Measurements from ENCODE around the gene MACROH2A2. TPM values are rescaled to one million over a fixed set of nuclear protein-coding genes. Genes with fewer than 3 reads are reported as not detected.

MACROH2A2 gene
- total and polyA plus RNA-seq, 2 donors from 2014 or later = 16.8 to 21.7 TPM

DNA sequence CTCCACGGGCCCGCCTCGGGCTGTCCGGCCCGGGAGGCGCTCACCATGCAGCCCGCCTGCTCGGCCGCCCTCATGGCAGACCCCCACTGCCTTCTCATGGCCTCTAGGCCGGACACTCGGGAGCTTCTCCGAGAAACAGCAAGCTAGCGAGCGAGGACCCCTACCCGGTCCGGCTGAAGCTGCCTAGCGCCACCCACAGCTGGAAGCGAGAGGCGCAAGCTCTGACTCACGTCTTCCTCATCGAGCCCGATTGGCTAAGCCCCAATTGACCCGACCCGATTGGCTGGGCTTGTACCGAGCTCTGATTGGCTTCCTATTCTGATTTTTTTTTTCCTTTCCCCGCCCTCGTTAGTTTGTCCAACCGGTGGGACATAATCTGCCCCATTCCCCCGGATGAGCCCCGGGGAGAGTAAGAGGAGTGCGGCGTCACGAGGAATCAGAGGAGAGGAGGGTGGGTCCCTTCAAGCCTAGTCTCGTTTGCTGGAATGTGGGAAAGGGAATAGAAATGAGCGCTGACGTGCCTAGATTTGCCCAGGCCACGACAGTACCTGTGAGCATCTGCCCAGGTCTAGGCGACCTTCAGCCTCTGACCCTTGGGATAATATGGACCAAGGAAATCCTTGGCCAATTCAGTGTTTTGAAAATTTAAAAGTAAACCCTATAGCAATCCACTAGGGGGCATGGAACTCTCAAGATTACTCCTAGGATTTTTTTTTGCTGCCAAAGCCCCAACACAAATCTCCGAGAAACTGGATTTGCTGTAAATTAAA, 94.0 kb downstream of the MACROH2A2 start, which contains the start of gene TYSND1:
TSS of gene TYSND1 (minus strand) at position 212 of the 770 bp plus-strand sequence. CDS start at position 98, 114 bp downstream.
- intact Hi-C loops (cut with DNase I) = no loop called here
- DNase-seq (peak; percentile 99), FAIRE-seq (peak; percentile 95)
- Histone ChIP-seq H3K4me1 (ENCODE audit: control insufficient read depth in 2 of 3, insufficient read depth in 2 of 3, low read depth in 1 of 3, low read length in 3 of 3) (peaks cover 0 to 9% (median 5%) of the 10 kb centered on the region in 3 donors), H3K27me3 (ENCODE audit: control insufficient read depth, insufficient read depth, low read length) (no peaks in the 10 kb centered on the region), H3K9me3 (ENCODE audit: control insufficient read depth in 2 of 3, insufficient read depth in 1 of 3, low read length in 3 of 3) (no peaks in the 10 kb centered on the region), H3K27ac (ENCODE audit: low read depth in 2 of 2, low read length in 2 of 2) (peak within 1 kb of the TSS; percentile 91 to 94), H3K36me3 (ENCODE audit: control insufficient read depth in 2 of 3, insufficient read depth in 3 of 3, low read length in 3 of 3) (peaks cover 0 to 19% (median 8%) of the 10 kb centered on the region in 3 donors), H3K9ac (ENCODE audit: low read length in 3 of 3) (peak within 1 kb of the TSS; percentile 48 to 80 (median 61)), H3K4me3 (ENCODE audit: low read length in 3 of 3) (peak within 1 kb of the TSS; percentile 68 to 82 (median 74))
- TF ChIP-seq, protein P1, sequence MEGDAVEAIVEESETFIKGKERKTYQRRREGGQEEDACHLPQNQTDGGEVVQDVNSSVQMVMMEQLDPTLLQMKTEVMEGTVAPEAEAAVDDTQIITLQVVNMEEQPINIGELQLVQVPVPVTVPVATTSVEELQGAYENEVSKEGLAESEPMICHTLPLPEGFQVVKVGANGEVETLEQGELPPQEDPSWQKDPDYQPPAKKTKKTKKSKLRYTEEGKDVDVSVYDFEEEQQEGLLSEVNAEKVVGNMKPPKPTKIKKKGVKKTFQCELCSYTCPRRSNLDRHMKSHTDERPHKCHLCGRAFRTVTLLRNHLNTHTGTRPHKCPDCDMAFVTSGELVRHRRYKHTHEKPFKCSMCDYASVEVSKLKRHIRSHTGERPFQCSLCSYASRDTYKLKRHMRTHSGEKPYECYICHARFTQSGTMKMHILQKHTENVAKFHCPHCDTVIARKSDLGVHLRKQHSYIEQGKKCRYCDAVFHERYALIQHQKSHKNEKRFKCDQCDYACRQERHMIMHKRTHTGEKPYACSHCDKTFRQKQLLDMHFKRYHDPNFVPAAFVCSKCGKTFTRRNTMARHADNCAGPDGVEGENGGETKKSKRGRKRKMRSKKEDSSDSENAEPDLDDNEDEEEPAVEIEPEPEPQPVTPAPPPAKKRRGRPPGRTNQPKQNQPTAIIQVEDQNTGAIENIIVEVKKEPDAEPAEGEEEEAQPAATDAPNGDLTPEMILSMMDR (IDR thresholded peaks at IDR 0.05; ENCODE audit: borderline replicate concordance, extremely low read depth, insufficient read depth) = peak; percentile 81

DNA sequence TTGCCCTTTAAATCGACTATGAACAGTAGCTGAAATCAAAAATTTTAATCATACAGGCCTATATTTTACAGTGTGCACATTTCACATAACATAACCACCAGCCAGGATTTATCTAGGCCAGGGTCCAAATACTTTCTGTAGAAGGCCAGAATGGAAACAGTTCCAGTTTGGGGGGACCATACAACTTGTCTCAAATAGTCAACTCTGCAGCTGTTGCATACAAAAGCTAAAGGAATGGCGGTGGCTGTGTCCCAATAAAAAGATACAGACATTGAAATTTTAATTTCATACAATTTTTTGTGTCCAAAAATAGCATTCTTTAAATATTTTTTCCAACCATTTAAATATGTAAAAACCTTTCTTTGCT, 94.6 kb downstream of the MACROH2A2 start:
- DNase-seq = peak in 1 of 5 donors; percentile 28
- H3K4me1 ChIP-seq (ENCODE audit: control insufficient read depth in 2 of 3, insufficient read depth in 2 of 3, low read depth in 1 of 3, low read length in 3 of 3) = peaks cover 0 to 9% (median 5%) of the 10 kb centered on the region in 3 donors
- FAIRE-seq = no peak
- H3K4me3 ChIP-seq (ENCODE audit: low read length in 3 of 3) = peak overlapping the region in 1 of 3 donors; percentile 68
- no peaks in the 10 kb centered on the region for H3K9me3 ChIP-seq (ENCODE audit: control insufficient read depth in 2 of 3, insufficient read depth in 1 of 3, low read length in 3 of 3)
- peak overlapping the region in 2 of 3 donors; percentile 39 to 71 for H3K9ac ChIP-seq (ENCODE audit: low read length in 3 of 3)
- intact Hi-C loops (cut with DNase I) = no loop called here
- peaks cover 0 to 23% (median 11%) of the 10 kb centered on the region in 3 donors for H3K36me3 ChIP-seq (ENCODE audit: control insufficient read depth in 2 of 3, insufficient read depth in 3 of 3, low read length in 3 of 3)
- H3K27me3 ChIP-seq (ENCODE audit: control insufficient read depth, insufficient read depth, low read length) = no peaks in the 10 kb centered on the region
- peak overlapping the region; percentile 84 to 94 for H3K27ac ChIP-seq (ENCODE audit: low read depth in 2 of 2, low read length in 2 of 2)
- TF ChIP-seq, protein P1 (IDR thresholded peaks at IDR 0.05; ENCODE audit: borderline replicate concordance, extremely low read depth, insufficient read depth) = no peak

DNA sequence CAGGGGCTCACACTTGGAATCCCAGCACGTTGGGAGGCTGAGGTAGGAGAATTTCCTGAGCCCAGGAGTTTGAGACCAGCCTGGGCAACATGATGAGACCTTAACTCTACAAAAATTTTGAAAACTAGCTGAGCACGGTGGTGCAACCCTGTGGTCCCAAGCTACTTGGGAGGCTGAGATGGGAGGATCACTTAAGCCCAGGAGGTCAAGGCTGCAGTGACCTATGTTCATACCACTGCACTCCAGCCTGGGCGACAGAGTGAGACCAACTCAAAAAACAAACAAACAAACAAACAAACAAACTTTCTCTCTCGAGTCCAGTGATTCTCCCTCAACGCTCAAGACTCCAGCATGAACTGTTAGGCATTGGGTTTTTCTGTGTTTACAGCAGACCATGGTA, 95.9 kb downstream of the MACROH2A2 start:
- Histone ChIP-seq H3K36me3 (ENCODE audit: control insufficient read depth in 2 of 3, insufficient read depth in 3 of 3, low read length in 3 of 3) (peaks cover 0 to 36% (median 16%) of the 10 kb centered on the region in 3 donors), H3K4me3 (ENCODE audit: low read length in 3 of 3) (no peak overlapping the region), H3K27me3 (ENCODE audit: control insufficient read depth, insufficient read depth, low read length) (no peaks in the 10 kb centered on the region), H3K4me1 (ENCODE audit: control insufficient read depth in 2 of 3, insufficient read depth in 2 of 3, low read depth in 1 of 3, low read length in 3 of 3) (peaks cover 0 to 9% (median 5%) of the 10 kb centered on the region in 3 donors), H3K27ac (ENCODE audit: low read depth in 2 of 2, low read length in 2 of 2) (no peak overlapping the region), H3K9ac (ENCODE audit: low read length in 3 of 3) (no peak overlapping the region), H3K9me3 (ENCODE audit: control insufficient read depth in 2 of 3, insufficient read depth in 1 of 3, low read length in 3 of 3) (no peaks in the 10 kb centered on the region)
- intact Hi-C loops (cut with DNase I) = no loop called here
- TF ChIP-seq, protein P1 (IDR thresholded peaks at IDR 0.05; ENCODE audit: borderline replicate concordance, extremely low read depth, insufficient read depth) = no peak
- DNase-seq = peak in 1 of 5 donors; percentile 29
- no peak for FAIRE-seq
